A549 (cell line): ENCODE measurements around the gene PCDHGB5.

Source experiments
- BHLHE40 ChIP-seq: IDR thresholded peaks from 2 replicates; pipeline ENCODE4 v1.6.1; 2012; ENCODE audit warnings: low read depth, low read length, inconsistent platforms
- CTCF ChIP-seq: fragments of >200 bp; sonication (Bioruptor Twin); formaldehyde crosslinking; IDR thresholded peaks from 3 replicates; pipeline ENCODE4 v1.5.1; 2016
- HDAC2 ChIP-seq: fragments of 200-600 bp; sonication (generic); IDR thresholded peaks from 2 replicates; pipeline ENCODE4 v1.6.1; 2016
- RFX5 ChIP-seq: fragments of 450-650 bp; IDR thresholded peaks from 2 replicates; pipeline ENCODE4 v1.7.1; 2014; ENCODE audit warnings: antibody characterized with exemption, mild to moderate bottlenecking, moderate library complexity

DNA sequence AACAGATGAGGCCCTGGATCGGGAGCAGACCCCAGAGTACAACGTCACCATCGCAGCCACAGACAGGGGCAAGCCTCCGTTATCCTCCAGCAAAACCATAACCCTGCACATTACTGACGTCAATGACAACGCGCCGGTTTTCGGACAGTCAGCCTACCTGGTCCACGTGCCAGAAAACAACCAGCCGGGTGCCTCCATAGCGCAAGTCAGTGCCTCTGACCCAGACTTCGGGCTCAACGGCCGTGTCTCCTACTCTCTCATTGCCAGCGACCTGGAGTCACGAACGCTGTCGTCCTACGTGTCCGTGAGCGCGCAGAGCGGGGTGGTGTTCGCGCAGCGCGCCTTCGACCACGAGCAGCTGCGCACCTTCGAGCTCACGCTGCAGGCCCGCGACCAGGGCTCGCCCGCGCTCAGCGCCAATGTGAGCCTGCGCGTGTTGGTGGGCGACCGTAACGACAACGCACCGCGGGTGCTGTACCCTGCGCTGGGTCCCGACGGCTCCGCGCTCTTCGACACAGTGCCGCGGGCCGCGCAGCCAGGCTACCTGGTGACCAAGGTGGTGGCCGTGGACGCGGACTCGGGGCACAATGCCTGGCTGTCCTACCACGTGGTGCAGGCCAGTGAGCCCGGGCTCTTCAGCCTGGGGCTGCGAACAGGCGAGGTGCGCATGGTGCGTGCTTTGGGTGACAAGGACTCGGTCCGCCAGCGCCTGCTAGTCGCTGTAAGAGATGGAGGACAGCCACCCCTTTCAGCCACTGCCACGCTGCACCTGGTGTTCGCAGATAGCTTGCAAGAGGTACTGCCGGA lies 21.5 kb downstream of the PCDHGB5 start:
- TF ChIP-seq RFX5 (no peak), CTCF (no peak), BHLHE40 (no peak), HDAC2 (no peak)
